NB4 (cell line): Measurements from ENCODE around the gene GIT2.

Source experiments
- POLR2A ChIP-seq: IDR thresholded peaks from 2 replicates; pipeline ENCODE4 v1.6.1; 2011; ENCODE audit warnings: mild to moderate bottlenecking; ENCODE audit not compliant: insufficient read length; ENCODE audit errors: extremely low read depth
- TF ChIP-seq, protein P1 (sequence below): IDR thresholded peaks from one replicate; pipeline ENCODE4 v1.5.1; 2012; ENCODE audit warnings: low read depth, low read length

GRCh38 chr12:110037315-110037714 is 41.1 kb upstream of the GIT2 start:
- TF ChIP-seq, protein P1, sequence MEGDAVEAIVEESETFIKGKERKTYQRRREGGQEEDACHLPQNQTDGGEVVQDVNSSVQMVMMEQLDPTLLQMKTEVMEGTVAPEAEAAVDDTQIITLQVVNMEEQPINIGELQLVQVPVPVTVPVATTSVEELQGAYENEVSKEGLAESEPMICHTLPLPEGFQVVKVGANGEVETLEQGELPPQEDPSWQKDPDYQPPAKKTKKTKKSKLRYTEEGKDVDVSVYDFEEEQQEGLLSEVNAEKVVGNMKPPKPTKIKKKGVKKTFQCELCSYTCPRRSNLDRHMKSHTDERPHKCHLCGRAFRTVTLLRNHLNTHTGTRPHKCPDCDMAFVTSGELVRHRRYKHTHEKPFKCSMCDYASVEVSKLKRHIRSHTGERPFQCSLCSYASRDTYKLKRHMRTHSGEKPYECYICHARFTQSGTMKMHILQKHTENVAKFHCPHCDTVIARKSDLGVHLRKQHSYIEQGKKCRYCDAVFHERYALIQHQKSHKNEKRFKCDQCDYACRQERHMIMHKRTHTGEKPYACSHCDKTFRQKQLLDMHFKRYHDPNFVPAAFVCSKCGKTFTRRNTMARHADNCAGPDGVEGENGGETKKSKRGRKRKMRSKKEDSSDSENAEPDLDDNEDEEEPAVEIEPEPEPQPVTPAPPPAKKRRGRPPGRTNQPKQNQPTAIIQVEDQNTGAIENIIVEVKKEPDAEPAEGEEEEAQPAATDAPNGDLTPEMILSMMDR = no peak
- no peak for TF ChIP-seq POLR2A
